Measurements from ENCODE around the gene UHRF1. TPM values are rescaled to one million over a fixed set of nuclear protein-coding genes. Genes with fewer than 3 reads are reported as not detected.
"Not testable (repeated sequence)": the region's sequence is repeated elsewhere in the genome, so short reads cannot be mapped to it uniquely, and the experiment has no call there.

The UHRF1 gene
- total and polyA plus RNA-seq, 4 donors, result 0.06 to 57.4 (median 0.73) TPM

DNA sequence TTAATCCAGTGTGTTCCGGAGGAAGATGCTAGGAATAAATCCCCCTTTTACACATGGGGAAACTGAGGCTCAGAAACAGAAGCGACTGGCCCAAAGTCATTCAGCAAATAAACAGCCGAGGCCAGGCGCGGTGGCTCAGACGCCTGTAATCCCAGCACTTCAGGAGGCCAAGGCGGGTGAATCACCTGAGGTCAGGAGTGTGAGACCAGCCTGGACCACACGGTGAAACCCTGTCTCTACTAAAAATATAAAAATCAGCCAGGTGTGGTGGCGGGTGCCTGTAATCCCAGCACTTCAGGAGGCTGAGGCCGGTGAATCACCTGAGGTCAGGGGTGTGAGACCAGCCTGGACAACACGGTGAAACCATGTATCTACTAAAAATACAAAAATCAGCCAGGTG, 30.3 kb upstream of the UHRF1 start:
- 95% methylated on average over 11 of the region's 11 CpGs for WGBS
- TF ChIP-seq HNF4A (conservative IDR thresholded peaks at IDR 0.05), result no peak
- no peaks in the 10 kb centered on the region for H3K27me3 ChIP-seq (ENCODE audit: control insufficient read depth in 4 of 4, insufficient read depth in 4 of 4, low read length in 3 of 4)
- no peak overlapping the region for H3K9ac ChIP-seq (ENCODE audit: low read depth in 1 of 2, low read length in 2 of 2)
- H3K9me3 ChIP-seq (ENCODE audit: control insufficient read depth in 4 of 4, low read length in 3 of 4), result no peaks in the 10 kb centered on the region
- DNase-seq (ENCODE audit: low spot score), result no peak
- H3K27ac ChIP-seq (ENCODE audit: low read depth in 1 of 2, low read length in 2 of 2), result no peak overlapping the region
- H3K4me1 ChIP-seq (ENCODE audit: control insufficient read depth in 4 of 4, insufficient read depth in 4 of 4, low read length in 3 of 4), result no peaks in the 10 kb centered on the region
- no peaks in the 10 kb centered on the region for H3K36me3 ChIP-seq (ENCODE audit: control insufficient read depth in 4 of 4, insufficient read depth in 3 of 4, low read depth in 1 of 4, low read length in 3 of 4)
- H3K4me3 ChIP-seq (ENCODE audit: low read depth in 1 of 3, low read length in 3 of 3), result no peak overlapping the region

DNA sequence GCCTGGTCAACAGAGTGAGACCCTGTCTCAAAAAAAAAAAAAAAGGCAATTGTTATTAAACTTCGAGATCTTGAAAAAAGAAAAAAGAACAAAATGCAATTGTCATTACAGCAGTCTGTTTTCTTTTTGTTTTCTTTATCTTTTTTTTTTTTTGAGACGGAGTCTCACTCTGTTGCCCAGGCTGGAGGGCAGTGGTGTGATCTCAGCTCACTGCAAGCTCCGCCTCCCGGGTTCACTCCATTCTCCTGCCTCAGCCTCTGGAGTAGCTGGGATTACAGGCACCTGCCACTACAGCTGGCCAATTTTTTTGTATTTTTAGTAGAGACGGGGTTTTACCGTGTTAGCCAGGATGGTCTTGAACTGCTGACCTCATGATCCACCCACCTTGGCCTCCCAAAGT, 26.4 kb upstream of the UHRF1 start:
- WGBS, result 80% methylated on average over 6 of the region's 6 CpGs
- H3K27me3 ChIP-seq (ENCODE audit: control insufficient read depth in 4 of 4, insufficient read depth in 4 of 4, low read length in 3 of 4); H3K9me3 ChIP-seq (ENCODE audit: control insufficient read depth in 4 of 4, low read length in 3 of 4); H3K27ac ChIP-seq (ENCODE audit: low read depth in 1 of 2, low read length in 2 of 2); H3K36me3 ChIP-seq (ENCODE audit: control insufficient read depth in 4 of 4, insufficient read depth in 3 of 4, low read depth in 1 of 4, low read length in 3 of 4); H3K4me1 ChIP-seq (ENCODE audit: control insufficient read depth in 4 of 4, insufficient read depth in 4 of 4, low read length in 3 of 4); H3K4me3 ChIP-seq (ENCODE audit: low read depth in 1 of 3, low read length in 3 of 3); H3K9ac ChIP-seq (ENCODE audit: low read depth in 1 of 2, low read length in 2 of 2); DNase-seq (ENCODE audit: low spot score): not testable (repeated sequence)

- H3K9ac ChIP-seq (ENCODE audit: low read depth in 1 of 2, low read length in 2 of 2); H3K4me1 ChIP-seq (ENCODE audit: control insufficient read depth in 4 of 4, insufficient read depth in 4 of 4, low read length in 3 of 4); H3K27me3 ChIP-seq (ENCODE audit: control insufficient read depth in 4 of 4, insufficient read depth in 4 of 4, low read length in 3 of 4); H3K4me3 ChIP-seq (ENCODE audit: low read depth in 1 of 3, low read length in 3 of 3); H3K27ac ChIP-seq (ENCODE audit: low read depth in 1 of 2, low read length in 2 of 2); H3K9me3 ChIP-seq (ENCODE audit: control insufficient read depth in 4 of 4, low read length in 3 of 4); H3K36me3 ChIP-seq (ENCODE audit: control insufficient read depth in 4 of 4, insufficient read depth in 3 of 4, low read depth in 1 of 4, low read length in 3 of 4); DNase-seq (ENCODE audit: low spot score): not testable (repeated sequence)
- WGBS, result 98% methylated on average over 4 of the region's 6 CpGs
These were observed 24.3 kb upstream of the UHRF1 start for GRCh38 chr19:4884993-4885392.

- 74% methylated on average over 6 of the region's 6 CpGs for WGBS
- H3K4me3 ChIP-seq (ENCODE audit: low read depth in 1 of 3, low read length in 3 of 3); H3K36me3 ChIP-seq (ENCODE audit: control insufficient read depth in 4 of 4, insufficient read depth in 3 of 4, low read depth in 1 of 4, low read length in 3 of 4); H3K4me1 ChIP-seq (ENCODE audit: control insufficient read depth in 4 of 4, insufficient read depth in 4 of 4, low read length in 3 of 4); H3K9ac ChIP-seq (ENCODE audit: low read depth in 1 of 2, low read length in 2 of 2); H3K27me3 ChIP-seq (ENCODE audit: control insufficient read depth in 4 of 4, insufficient read depth in 4 of 4, low read length in 3 of 4); DNase-seq (ENCODE audit: low spot score); H3K9me3 ChIP-seq (ENCODE audit: control insufficient read depth in 4 of 4, low read length in 3 of 4); H3K27ac ChIP-seq (ENCODE audit: low read depth in 1 of 2, low read length in 2 of 2): not testable (repeated sequence)
These were observed 21.5 kb upstream of the UHRF1 start for GRCh38 chr19:4887803-4888202.

- H3K9ac ChIP-seq (ENCODE audit: low read depth in 1 of 2, low read length in 2 of 2), result no peak overlapping the region
- no peaks in the 10 kb centered on the region for H3K36me3 ChIP-seq (ENCODE audit: control insufficient read depth in 4 of 4, insufficient read depth in 3 of 4, low read depth in 1 of 4, low read length in 3 of 4)
- H3K4me3 ChIP-seq (ENCODE audit: low read depth in 1 of 3, low read length in 3 of 3), result no peak overlapping the region
- no peaks in the 10 kb centered on the region for H3K9me3 ChIP-seq (ENCODE audit: control insufficient read depth in 4 of 4, low read length in 3 of 4)
- H3K4me1 ChIP-seq (ENCODE audit: control insufficient read depth in 4 of 4, insufficient read depth in 4 of 4, low read length in 3 of 4), result no peaks in the 10 kb centered on the region
- no peak for DNase-seq (ENCODE audit: low spot score)
- WGBS, result 86% methylated on average over 14 of the region's 14 CpGs
- H3K27ac ChIP-seq (ENCODE audit: low read depth in 1 of 2, low read length in 2 of 2), result no peak overlapping the region
- H3K27me3 ChIP-seq (ENCODE audit: control insufficient read depth in 4 of 4, insufficient read depth in 4 of 4, low read length in 3 of 4), result no peaks in the 10 kb centered on the region
- TF ChIP-seq TAF1 (conservative IDR thresholded peaks at IDR 0.05) (no peak), MAX (IDR thresholded peaks at IDR 0.05) (no peak), HNF4G (IDR thresholded peaks at IDR 0.05) (no peak), CTCF (IDR thresholded peaks at IDR 0.05; ENCODE audit: low read depth, low read length, missing input control) (no peak), GABPA (IDR thresholded peaks at IDR 0.05 in 1 of 2, conservative IDR thresholded peaks at IDR 0.05 in 1 of 2) (no peak), FOXA2 (IDR thresholded peaks at IDR 0.05) (no peak), NR2F2 (IDR thresholded peaks at IDR 0.05) (no peak), SP1 (IDR thresholded peaks at IDR 0.05) (no peak), FOXA1 (IDR thresholded peaks at IDR 0.05) (no peak), RAD21 (IDR thresholded peaks at IDR 0.05) (no peak), JUND (IDR thresholded peaks at IDR 0.05) (no peak)
- TF ChIP-seq, protein P1, sequence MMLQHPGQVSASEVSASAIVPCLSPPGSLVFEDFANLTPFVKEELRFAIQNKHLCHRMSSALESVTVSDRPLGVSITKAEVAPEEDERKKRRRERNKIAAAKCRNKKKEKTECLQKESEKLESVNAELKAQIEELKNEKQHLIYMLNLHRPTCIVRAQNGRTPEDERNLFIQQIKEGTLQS (IDR thresholded peaks at IDR 0.05), result no peak
- TF ChIP-seq, protein P2, sequence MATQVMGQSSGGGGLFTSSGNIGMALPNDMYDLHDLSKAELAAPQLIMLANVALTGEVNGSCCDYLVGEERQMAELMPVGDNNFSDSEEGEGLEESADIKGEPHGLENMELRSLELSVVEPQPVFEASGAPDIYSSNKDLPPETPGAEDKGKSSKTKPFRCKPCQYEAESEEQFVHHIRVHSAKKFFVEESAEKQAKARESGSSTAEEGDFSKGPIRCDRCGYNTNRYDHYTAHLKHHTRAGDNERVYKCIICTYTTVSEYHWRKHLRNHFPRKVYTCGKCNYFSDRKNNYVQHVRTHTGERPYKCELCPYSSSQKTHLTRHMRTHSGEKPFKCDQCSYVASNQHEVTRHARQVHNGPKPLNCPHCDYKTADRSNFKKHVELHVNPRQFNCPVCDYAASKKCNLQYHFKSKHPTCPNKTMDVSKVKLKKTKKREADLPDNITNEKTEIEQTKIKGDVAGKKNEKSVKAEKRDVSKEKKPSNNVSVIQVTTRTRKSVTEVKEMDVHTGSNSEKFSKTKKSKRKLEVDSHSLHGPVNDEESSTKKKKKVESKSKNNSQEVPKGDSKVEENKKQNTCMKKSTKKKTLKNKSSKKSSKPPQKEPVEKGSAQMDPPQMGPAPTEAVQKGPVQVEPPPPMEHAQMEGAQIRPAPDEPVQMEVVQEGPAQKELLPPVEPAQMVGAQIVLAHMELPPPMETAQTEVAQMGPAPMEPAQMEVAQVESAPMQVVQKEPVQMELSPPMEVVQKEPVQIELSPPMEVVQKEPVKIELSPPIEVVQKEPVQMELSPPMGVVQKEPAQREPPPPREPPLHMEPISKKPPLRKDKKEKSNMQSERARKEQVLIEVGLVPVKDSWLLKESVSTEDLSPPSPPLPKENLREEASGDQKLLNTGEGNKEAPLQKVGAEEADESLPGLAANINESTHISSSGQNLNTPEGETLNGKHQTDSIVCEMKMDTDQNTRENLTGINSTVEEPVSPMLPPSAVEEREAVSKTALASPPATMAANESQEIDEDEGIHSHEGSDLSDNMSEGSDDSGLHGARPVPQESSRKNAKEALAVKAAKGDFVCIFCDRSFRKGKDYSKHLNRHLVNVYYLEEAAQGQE (IDR thresholded peaks at IDR 0.05), result no peak
These were observed 20.1 kb upstream of the UHRF1 start for GRCh38 chr19:4889034-4889815.
